Keratinocyte (primary cell): ENCODE data around the gene UBAP1.

Experiments
- EZH2 ChIP-seq: IDR thresholded peaks from one replicate; pipeline ENCODE4 v1.6.1; 2012; ENCODE audit warnings: inconsistent platforms, mild to moderate bottlenecking, low read length, moderate library complexity
- TF ChIP-seq, protein P1 (sequence below), 3 experiments: IDR thresholded peaks in 1 of 3; conservative IDR thresholded peaks in 1 of 3; optimal IDR thresholded peaks in 1 of 3; 2 replicates in 2 of 3; 3 replicates in 1 of 3; pipeline versions ENCODE3 to v1.5.1; 2011; ENCODE audit warnings: low read length in 3 of 3, mild to moderate bottlenecking in 3 of 3, moderate library complexity in 2 of 3, control low read depth in 1 of 3, inconsistent platforms in 1 of 3; ENCODE audit not compliant: insufficient read depth in 2 of 3; ENCODE audit errors: extremely low read depth in 1 of 3

DNA sequence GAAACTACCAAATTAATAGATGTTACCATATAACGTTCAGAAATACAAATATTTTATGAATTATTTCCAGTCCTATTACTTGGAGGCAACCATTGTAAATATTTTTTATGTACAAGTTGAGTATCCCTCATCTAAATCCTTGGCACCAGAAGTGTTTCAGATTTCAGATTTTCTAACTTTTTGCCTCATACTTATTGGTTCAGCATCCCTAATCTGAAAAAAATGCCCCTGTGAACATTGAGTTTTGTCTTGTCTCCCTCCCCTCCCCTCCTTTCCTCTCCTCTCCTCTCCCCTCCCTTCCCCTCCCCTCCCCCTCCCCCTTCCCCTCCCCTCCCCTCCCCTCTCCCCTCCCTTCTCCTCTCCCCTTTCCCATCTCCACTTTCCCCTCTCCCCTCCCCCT lies 40.6 kb downstream of the UBAP1 start:
- TF ChIP-seq, protein P1, sequence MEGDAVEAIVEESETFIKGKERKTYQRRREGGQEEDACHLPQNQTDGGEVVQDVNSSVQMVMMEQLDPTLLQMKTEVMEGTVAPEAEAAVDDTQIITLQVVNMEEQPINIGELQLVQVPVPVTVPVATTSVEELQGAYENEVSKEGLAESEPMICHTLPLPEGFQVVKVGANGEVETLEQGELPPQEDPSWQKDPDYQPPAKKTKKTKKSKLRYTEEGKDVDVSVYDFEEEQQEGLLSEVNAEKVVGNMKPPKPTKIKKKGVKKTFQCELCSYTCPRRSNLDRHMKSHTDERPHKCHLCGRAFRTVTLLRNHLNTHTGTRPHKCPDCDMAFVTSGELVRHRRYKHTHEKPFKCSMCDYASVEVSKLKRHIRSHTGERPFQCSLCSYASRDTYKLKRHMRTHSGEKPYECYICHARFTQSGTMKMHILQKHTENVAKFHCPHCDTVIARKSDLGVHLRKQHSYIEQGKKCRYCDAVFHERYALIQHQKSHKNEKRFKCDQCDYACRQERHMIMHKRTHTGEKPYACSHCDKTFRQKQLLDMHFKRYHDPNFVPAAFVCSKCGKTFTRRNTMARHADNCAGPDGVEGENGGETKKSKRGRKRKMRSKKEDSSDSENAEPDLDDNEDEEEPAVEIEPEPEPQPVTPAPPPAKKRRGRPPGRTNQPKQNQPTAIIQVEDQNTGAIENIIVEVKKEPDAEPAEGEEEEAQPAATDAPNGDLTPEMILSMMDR (optimal IDR thresholded peaks at IDR 0.05 in 1 of 3, IDR thresholded peaks at IDR 0.05 in 1 of 3, conservative IDR thresholded peaks at IDR 0.05 in 1 of 3; ENCODE audit: extremely low read depth in 1 of 3, insufficient read depth in 2 of 3, low read length in 3 of 3) = no peak
- TF ChIP-seq EZH2 = no peak
